Measurements from ENCODE around the gene DDX24.

- TF ChIP-seq GATA3 (IDR thresholded peaks at IDR 0.05; ENCODE audit: low read depth, low read length): no peak
- TF ChIP-seq GATA2 (IDR thresholded peaks at IDR 0.05; ENCODE audit: low read depth, low read length): no peak
These were observed 30.6 kb downstream of the DDX24 start for GRCh38 chr14:94050231-94050880.
